ENCODE data around the gene TTLL11.

- no peak for TF ChIP-seq GATA3 (IDR thresholded peaks at IDR 0.05; ENCODE audit: low read depth, low read length)
- no peak for TF ChIP-seq GATA2 (IDR thresholded peaks at IDR 0.05; ENCODE audit: low read depth, low read length)
Measured at GRCh38 chr9:121841771-121842611, 251.1 kb downstream of the TTLL11 start.

Data from SH-SY5Y (cell line).